HepG2 (cell line): ENCODE data around the gene MARCHF2. TPM values are rescaled to one million over a fixed set of nuclear protein-coding genes. Genes with fewer than 3 reads are reported as not detected.

ENCODE experiments used
- FOXP4 ChIP-seq: sonication (generic); formaldehyde crosslinking; IDR thresholded peaks from 2 replicates; pipeline ENCODE4 v1.4.0; 2020; ENCODE audit warnings: missing genetic modification reagents
- MEIS1 ChIP-seq: sonication (generic); formaldehyde crosslinking; IDR thresholded peaks from 2 replicates; pipeline ENCODE4 v1.9.0; 2021; ENCODE audit warnings: mild to moderate bottlenecking, missing genetic modification reagents, moderate library complexity, borderline replicate concordance
- RBFOX2 ChIP-seq: fragments of 200-400 bp; formaldehyde crosslinking; IDR thresholded peaks from 2 replicates; pipeline ENCODE4 v1.6.1; 2017; ENCODE audit warnings: low read depth, mild to moderate bottlenecking, low read length
- ZNF407 ChIP-seq: sonication (generic); formaldehyde crosslinking; IDR thresholded peaks from one replicate; pipeline ENCODE4 v1.5.1; 2020; ENCODE audit warnings: mild to moderate bottlenecking, missing genetic modification reagents; ENCODE audit errors: not compliant biosample characterization
- polyA plus RNA-seq, 8 experiments: library from polyadenylated mRNA; depleted of rRNA in 3 of 8; stranded (reverse) in 7 of 8; unstranded in 1 of 8; fragments of >200 nt; fragmentation: Illumina TruSeq in 4 of 8; extraction: Trizol in 4 of 8; gene quantifications; 2 replicates each; pipeline versions ENCODE4 v1.2.1 to v1.2.3, GENCODE V29; 2011 to 2016; ENCODE audit warnings: low read depth in 4 of 8, missing spikeins in 1 of 8, mixed read lengths in 1 of 8; ENCODE audit not compliant: insufficient read depth in 1 of 8
- total RNA-seq, 5 experiments: library from RNA; depleted of rRNA; stranded (reverse); fragments of >200 nt; fragmentation: Illumina TruSeq; extraction: Trizol; gene quantifications; 2 replicates each; pipeline ENCODE4 v1.2.3, GENCODE V29; 2016; ENCODE audit warnings: low read depth in 1 of 5
- TF ChIP-seq, protein P1 (sequence below), 2 experiments: sonication (generic) in 1 of 2; formaldehyde crosslinking in 1 of 2; IDR thresholded peaks; 2 replicates each; pipeline versions ENCODE4 v1.5.1 to v1.6.1; 2011 to 2020; ENCODE audit warnings: borderline replicate concordance in 1 of 2, low read depth in 1 of 2, low read length in 1 of 2, mild to moderate bottlenecking in 1 of 2, missing genetic modification reagents in 1 of 2, moderate library complexity in 1 of 2

Gene MARCHF2
- total and polyA plus RNA-seq, 2 of the 13 experiments (the other 11 are each of a cell fraction or from before 2014, with no cell fraction given): 12.7 to 13.0 TPM

DNA sequence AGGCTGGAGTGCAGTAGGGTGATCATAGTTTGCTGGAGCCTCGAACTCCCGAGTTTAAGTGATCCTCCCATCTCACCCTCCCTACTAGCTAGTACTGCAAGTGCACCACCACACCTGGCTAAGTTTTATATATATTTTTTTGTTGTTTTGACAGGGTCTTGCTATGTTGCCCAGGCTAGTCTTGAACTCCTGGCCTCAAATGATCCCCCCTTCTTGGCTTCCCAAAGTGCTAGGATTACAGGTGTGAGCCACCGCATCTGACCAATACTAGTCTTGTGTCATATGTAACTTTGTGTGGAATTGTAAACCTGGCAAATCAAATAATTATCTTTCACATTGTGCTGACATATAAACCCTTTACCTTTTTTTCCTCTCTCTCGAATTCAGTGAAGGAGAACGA, 41.9 kb downstream of the MARCHF2 start (continued):
- no peak for TF ChIP-seq ZNF407 (CRISPR knock-in tag)
- no peak for TF ChIP-seq FOXP4 (CRISPR knock-in tag)
- no peak for TF ChIP-seq MEIS1 (CRISPR knock-in tag)
- TF ChIP-seq RBFOX2: no peak
- TF ChIP-seq, protein P1, sequence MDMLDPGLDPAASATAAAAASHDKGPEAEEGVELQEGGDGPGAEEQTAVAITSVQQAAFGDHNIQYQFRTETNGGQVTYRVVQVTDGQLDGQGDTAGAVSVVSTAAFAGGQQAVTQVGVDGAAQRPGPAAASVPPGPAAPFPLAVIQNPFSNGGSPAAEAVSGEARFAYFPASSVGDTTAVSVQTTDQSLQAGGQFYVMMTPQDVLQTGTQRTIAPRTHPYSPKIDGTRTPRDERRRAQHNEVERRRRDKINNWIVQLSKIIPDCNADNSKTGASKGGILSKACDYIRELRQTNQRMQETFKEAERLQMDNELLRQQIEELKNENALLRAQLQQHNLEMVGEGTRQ (IDR thresholded peaks at IDR 0.05; ENCODE audit: low read depth, low read length): no peak
- TF ChIP-seq, protein P1 (CRISPR knock-in tag; IDR thresholded peaks at IDR 0.05; ENCODE audit: borderline replicate concordance): no peak
- TF ChIP-seq, all 625 proteins: peak for 0
